ENCODE results near the gene KCNF1.
"Not testable (repeated sequence)": the region's sequence is repeated elsewhere in the genome, so short reads cannot be mapped to it uniquely, and the experiment has no call there.

The KCNF1 gene

DNA sequence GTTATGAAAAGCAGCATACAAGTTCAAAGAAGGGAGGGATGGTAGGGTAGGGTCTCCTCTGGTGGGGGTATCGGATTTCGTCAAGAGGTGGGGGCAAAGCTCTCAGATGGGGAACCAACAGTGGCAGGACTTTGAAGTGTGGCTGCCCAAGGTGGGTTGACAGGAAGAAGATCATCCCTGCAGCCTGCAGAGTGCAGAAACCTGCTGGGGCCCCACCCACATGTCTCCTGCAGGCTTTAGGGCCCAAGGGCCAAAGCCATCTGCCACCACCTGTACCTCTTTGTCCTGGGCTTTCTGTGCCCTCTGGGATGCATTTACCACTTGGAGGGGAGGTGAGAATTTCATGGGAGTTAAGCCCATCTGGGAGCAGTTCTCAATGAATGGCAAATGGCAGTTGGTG, 42.7 kb downstream of the KCNF1 start:
- no peak overlapping the region for H3K4me2 ChIP-seq
- H3K4me1 ChIP-seq, result peaks cover 0 to 9% (median 0%) of the 10 kb centered on the region in 10 experiments; a peak in 2 of 20 replicates
- H3K27ac ChIP-seq, result no peak overlapping the region
- no peak overlapping the region for H3K9ac ChIP-seq
- H3K27me3 ChIP-seq, result peaks cover 0 to 11% (median 0%) of the 10 kb centered on the region in 11 experiments; a peak in 1 of 22 replicates
- peaks cover 27 to 46% (median 39%) of the 10 kb centered on the region in 11 experiments for H3K9me3 ChIP-seq (replicated peaks in 1 of 11)
- no peaks in the 10 kb centered on the region for H3K36me3 ChIP-seq
- TF ChIP-seq Cebpa-rat (IDR thresholded peaks at IDR 0.05), result no peak
- H4K20me1 ChIP-seq, result no peaks in the 10 kb centered on the region
- no peak overlapping the region for H3K4me3 ChIP-seq

DNA sequence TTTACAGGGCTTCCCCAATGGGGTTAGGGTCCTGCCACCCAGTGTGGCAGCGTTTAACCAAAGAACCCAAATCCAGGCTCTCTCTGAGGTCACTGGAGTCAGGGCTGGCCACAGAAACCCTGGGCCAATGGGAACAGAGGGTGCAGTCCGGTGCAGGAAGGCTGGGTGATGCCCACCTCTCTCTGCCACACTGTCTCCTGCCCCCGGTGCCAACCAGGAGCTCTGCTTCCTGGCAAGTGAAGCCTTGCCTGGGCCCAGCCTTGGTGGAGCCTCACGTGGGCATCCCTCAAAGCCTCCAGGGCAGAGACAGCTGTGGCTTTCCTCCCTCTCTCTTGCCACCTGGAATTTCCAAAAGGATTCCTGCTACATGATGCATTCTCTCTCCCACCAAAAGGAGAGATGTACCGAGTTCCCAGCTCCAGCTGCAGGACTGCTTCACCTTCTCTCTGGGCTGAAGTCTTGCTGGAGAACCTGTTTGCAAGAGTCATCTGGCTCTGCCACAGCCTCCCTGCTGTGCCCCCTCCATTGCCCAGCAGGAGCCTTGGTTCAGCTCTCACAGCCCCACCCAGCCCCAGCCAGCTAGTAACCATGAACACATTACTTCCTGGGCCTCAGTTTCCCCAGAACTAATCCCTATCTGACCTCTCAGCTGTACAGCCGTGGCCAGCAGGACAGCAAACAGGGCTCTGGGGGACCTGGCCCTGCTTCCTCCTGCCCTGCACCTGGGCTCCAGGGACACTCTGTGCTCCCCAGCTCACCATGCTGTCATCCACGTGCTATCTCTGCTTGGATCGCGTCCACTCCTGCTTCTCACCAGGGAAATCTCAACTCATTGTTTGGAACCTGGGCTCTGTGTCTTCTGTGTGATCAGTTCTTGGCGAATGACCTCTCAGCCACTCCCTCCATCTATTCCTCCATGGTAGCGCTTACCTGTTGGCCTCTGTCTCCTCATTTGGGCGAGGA, 43.4 kb downstream of the KCNF1 start:
- Histone ChIP-seq H3K4me2 (no peak overlapping the region), H4K20me1 (no peaks in the 10 kb centered on the region), H3K9me3 (replicated peaks in 1 of 11) (peaks cover 19 to 39% (median 32%) of the 10 kb centered on the region in 11 experiments), H3K27ac (no peak overlapping the region), H3K36me3 (no peaks in the 10 kb centered on the region), H3K4me1 (peaks cover 0 to 9% (median 0%) of the 10 kb centered on the region in 10 experiments; a peak in 2 of 20 replicates), H3K27me3 (peaks cover 0 to 11% (median 0%) of the 10 kb centered on the region in 11 experiments; a peak in 1 of 22 replicates), H3K9ac (no peak overlapping the region), H3K4me3 (no peak overlapping the region)
- no peak for TF ChIP-seq Cebpa-rat (IDR thresholded peaks at IDR 0.05)

DNA sequence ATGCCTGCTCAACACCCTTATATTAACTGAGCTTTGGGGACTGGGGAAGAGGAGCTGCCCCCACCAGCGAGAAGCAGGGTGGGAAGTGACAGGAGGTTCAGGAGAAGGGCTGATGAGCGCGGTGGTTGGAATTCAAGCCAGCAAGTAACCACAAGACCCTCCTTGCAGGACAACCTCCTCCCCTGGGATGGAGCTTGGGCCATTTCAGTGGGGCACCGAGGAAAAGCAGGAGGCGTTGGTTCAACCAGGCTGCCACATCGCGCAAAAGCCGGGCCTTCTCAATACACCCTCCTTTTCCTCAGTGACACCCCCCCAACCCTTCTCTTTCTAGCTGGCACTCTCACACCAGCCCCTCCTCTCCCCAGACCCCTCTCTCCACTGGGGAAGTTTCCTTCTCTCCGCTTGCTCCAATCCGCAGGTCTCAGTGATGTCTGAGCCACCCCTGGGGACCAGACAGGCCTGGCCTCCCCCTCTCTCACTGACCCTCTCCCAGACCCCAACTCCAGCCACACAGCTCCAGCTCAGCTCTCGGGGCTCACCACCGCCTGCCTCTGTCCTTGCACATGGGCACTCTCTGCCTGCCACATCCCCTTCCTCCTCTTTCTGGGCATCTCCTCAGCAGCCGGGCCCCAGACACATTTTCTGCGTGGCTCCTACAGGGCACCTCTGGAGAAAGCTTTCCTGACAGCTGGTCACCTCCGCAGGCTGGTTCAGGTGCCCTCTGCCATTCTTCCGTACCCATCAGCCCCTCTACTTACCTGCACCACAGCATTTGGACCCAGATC, 44.5 kb downstream of the KCNF1 start:
- Histone ChIP-seq H3K9me3 (replicated peaks in 1 of 11) (peaks cover 15 to 30% (median 25%) of the 10 kb centered on the region in 11 experiments), H3K27me3 (peaks cover 0 to 11% (median 0%) of the 10 kb centered on the region in 11 experiments; a peak in 1 of 22 replicates), H3K4me3 (no peak overlapping the region), H3K27ac (no peak overlapping the region), H3K36me3 (no peaks in the 10 kb centered on the region), H4K20me1 (no peaks in the 10 kb centered on the region), H3K9ac (no peak overlapping the region), H3K4me2 (no peak overlapping the region), H3K4me1 (peaks cover 0 to 9% (median 0%) of the 10 kb centered on the region in 10 experiments; a peak in 3 of 20 replicates)
- no peak for TF ChIP-seq Cebpa-rat (IDR thresholded peaks at IDR 0.05)

DNA sequence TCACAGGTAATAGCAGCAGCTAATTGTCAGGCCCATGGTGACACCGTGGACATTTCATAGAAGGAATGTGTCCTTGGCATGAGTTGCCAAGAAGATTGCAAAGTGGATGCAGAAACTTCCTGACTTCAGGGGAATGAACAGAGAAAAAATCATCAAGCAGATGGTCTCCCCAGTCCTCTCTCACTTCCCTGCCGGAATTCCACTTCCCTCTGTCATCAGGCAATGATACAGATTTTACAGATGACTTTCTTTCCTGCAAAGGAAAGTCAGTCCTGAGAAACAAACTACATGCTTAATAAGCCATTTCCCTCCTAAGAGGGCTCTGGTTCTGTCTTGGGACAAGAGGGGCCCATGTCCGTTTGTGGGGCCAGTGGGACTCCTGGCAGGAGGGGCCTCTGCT, 45.7 kb downstream of the KCNF1 start:
- peaks cover 15 to 25% (median 20%) of the 10 kb centered on the region in 11 experiments for H3K9me3 ChIP-seq (replicated peaks in 1 of 11)
- H3K4me3 ChIP-seq, result no peak overlapping the region
- peaks cover 0 to 3% (median 0%) of the 10 kb centered on the region in 10 experiments; a peak in 1 of 20 replicates for H3K4me1 ChIP-seq
- no peak overlapping the region for H3K9ac ChIP-seq
- no peak overlapping the region for H3K27ac ChIP-seq
- TF ChIP-seq Cebpa-rat (IDR thresholded peaks at IDR 0.05), result no peak
- no peak overlapping the region for H3K4me2 ChIP-seq
- peaks cover 0 to 11% (median 0%) of the 10 kb centered on the region in 11 experiments; a peak in 1 of 22 replicates for H3K27me3 ChIP-seq
- H3K36me3 ChIP-seq, result no peaks in the 10 kb centered on the region
- no peaks in the 10 kb centered on the region for H4K20me1 ChIP-seq

DNA sequence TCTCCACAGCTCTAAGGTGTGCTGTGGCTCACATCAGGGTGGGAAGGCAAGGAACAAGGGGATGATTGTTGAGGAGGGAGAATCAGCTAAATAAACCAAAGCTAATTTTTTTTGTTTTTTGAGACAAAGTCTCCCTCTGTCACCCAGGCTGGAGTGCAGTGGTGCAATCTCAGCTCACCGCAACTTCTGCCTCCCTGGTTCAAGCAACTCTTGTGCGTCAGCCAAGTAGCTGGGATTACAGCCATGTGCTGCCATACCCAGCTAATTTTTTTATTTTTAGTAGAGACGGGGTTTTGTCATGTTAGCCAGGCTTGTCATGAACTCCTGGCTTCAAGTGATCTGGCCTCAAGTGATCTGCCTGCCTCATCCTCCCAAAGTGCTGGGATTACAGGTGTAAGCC, 46.7 kb downstream of the KCNF1 start:
- H4K20me1 ChIP-seq, H3K9ac ChIP-seq, H3K4me2 ChIP-seq, H3K27ac ChIP-seq, H3K36me3 ChIP-seq, H3K4me3 ChIP-seq: not testable (repeated sequence)
- Histone ChIP-seq H3K4me1 (peaks cover 7 to 10% (median 8%) of the 10 kb centered on the region in 10 experiments), H3K27me3 (peaks cover 0 to 11% (median 0%) of the 10 kb centered on the region in 11 experiments; a peak in 1 of 22 replicates), H3K9me3 (replicated peaks in 1 of 11) (peaks cover 6 to 15% (median 11%) of the 10 kb centered on the region in 11 experiments; a peak in 21 of 22 replicates)

DNA sequence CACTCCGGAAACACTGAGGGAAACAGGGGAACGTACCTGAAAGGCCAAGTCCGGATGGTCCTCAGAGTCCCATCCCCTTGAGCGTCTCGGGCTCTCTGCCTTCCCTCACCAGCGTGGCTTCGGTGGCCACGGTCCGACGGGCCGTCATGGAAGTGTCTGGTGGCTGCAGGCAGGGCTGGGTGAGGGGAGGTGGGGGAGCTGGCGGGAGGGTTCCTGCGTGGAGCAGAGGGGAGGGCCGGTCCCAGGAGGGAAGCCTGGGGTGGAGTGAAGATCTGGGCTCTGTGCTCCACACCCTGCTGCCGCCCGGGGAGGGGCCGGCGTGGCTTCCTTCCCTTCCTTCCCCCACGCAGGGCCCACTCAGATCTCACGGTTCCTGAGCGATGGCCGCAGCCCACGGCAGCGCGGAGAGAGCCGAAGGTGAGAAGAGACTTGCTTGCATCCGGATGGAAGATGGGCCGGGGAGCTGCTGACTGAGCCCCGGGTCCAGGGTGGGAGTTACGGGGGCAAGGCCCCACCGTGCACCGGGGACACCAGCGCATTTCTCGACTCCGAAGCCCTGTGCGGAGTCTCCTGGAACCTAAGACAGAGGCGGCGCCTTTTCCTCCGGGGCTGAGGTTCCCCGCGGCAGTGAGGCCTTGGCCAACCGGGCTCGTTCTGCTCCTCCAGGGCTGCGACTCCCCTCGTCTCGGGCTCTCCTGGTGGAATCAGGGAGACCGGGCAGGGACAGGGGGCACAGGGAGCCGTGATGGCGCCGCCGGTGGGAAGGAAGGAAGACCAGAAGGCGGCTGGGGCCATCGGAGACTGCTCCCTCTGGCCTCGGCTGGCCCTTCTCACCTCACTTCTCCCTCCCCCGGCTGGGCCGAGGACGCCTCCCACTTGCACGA, 49.1 kb downstream of the KCNF1 start:
- TF ChIP-seq Cebpa-rat (IDR thresholded peaks at IDR 0.05), result no peak
- Histone ChIP-seq H4K20me1 (no peaks in the 10 kb centered on the region), H3K4me3 (no peak overlapping the region), H3K4me1 (peaks cover 21 to 28% (median 25%) of the 10 kb centered on the region in 10 experiments), H3K36me3 (no peaks in the 10 kb centered on the region), H3K4me2 (0 out of 22 replicates have a peak overlapping the region, but pooled peaks of 1 of the 11 experiments have one; percentile 10), H3K9me3 (replicated peaks in 1 of 11) (no peaks in the 10 kb centered on the region; a peak in 1 of 22 replicates), H3K9ac (no peak overlapping the region), H3K27me3 (peaks cover 0 to 11% (median 0%) of the 10 kb centered on the region in 11 experiments; a peak in 2 of 22 replicates), H3K27ac (no peak overlapping the region)

DNA sequence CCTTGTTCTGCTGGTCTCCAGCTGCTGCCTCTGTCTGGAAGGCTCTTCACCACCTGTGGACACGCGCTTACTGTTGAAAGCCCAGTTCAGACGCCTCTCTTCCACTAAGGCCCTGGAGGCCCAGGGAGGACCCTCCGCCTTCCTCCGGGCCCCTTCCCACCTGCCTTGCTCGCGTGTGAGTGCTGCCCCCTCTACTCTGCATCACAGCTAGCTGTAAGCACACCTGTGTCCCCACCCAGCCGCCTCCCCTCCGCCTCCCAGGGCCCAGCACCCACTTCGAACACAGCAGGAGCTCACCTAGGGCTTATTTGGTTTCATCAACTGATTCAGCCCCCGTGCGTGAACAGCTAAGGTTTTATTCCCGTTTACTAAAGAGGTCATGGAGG, 49.7 kb downstream of the KCNF1 start:
- Histone ChIP-seq H3K9me3 (replicated peaks in 1 of 11) (no peaks in the 10 kb centered on the region; a peak in 1 of 22 replicates), H3K4me3 (no peak overlapping the region), H3K9ac (no peak overlapping the region), H3K27me3 (peaks cover 0 to 11% (median 0%) of the 10 kb centered on the region in 11 experiments; a peak in 2 of 22 replicates), H3K36me3 (no peaks in the 10 kb centered on the region), H4K20me1 (no peaks in the 10 kb centered on the region), H3K4me1 (peaks cover 21 to 28% (median 25%) of the 10 kb centered on the region in 10 experiments), H3K27ac (no peak overlapping the region), H3K4me2 (no peak overlapping the region)
- no peak for TF ChIP-seq Cebpa-rat (IDR thresholded peaks at IDR 0.05)

DNA sequence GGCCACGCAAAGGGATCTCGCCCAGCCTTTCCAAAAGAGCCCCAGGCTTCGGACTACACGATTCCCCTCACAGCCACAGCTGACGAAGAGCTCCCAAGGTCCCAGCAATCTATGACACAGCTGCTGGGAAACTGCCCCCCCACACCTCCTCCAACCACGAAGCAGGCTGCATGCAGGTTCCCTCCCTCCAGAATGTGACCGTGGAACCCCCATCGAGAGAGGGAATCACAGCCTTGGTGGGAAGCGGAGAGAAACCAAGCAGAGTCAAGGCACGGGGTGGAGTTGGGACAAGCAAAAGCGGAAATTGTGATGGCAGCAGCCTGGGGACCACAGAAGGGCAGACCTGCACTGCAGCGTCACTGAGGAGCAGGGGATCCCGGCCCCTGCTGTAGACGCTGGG, 50.3 kb downstream of the KCNF1 start:
- no peaks in the 10 kb centered on the region; a peak in 1 of 22 replicates for H3K9me3 ChIP-seq (replicated peaks in 1 of 11)
- no peak for TF ChIP-seq Cebpa-rat (IDR thresholded peaks at IDR 0.05)
- peaks cover 0 to 11% (median 0%) of the 10 kb centered on the region in 11 experiments; a peak in 2 of 22 replicates for H3K27me3 ChIP-seq
- no peak overlapping the region for H3K4me2 ChIP-seq
- H3K9ac ChIP-seq, result no peak overlapping the region
- no peak overlapping the region for H3K27ac ChIP-seq
- no peaks in the 10 kb centered on the region for H3K36me3 ChIP-seq
- H3K4me3 ChIP-seq, result no peak overlapping the region
- H3K4me1 ChIP-seq, result peaks cover 21 to 28% (median 25%) of the 10 kb centered on the region in 10 experiments
- no peaks in the 10 kb centered on the region for H4K20me1 ChIP-seq

Measured in BLaER1 treated with 17β-estradiol and CSF1 and Interleukin-3, amounts not matched to agents 10 nM and 100 nM (cell line).